HUES6 (cell line): ENCODE measurements around the gene CMTM3.
"Not testable (repeated sequence)": the region's sequence is repeated elsewhere in the genome, so short reads cannot be mapped to it uniquely, and the experiment has no call there.

Experiments used
- H3K27ac ChIP-seq: 2 replicates; pipeline ENCODE4 v1.7.0; 2013; ENCODE audit warnings: low read depth, mild to moderate bottlenecking, low read length, inconsistent platforms
- H3K27me3 ChIP-seq: 2 replicates; pipeline ENCODE4 v1.6.1; 2013; ENCODE audit warnings: low read length; ENCODE audit not compliant: control insufficient read depth, insufficient read depth
- H3K36me3 ChIP-seq: 2 replicates; pipeline ENCODE4 v1.6.1; 2013; ENCODE audit warnings: low read length; ENCODE audit not compliant: control insufficient read depth, insufficient read depth
- H3K4me1 ChIP-seq: 2 replicates; pipeline ENCODE4 v1.6.1; 2013; ENCODE audit warnings: low read length; ENCODE audit not compliant: control insufficient read depth, insufficient read depth
- H3K4me3 ChIP-seq: 2 replicates; pipeline ENCODE4 v1.5.1; 2013; ENCODE audit warnings: low read depth, low read length
- H3K9ac ChIP-seq: one replicate; pipeline ENCODE4 v1.6.1; 2013; ENCODE audit warnings: mild to moderate bottlenecking, low read length
- H3K9me3 ChIP-seq: 2 replicates; pipeline ENCODE4 v1.6.1; 2013; ENCODE audit warnings: low read depth, low read length; ENCODE audit not compliant: control insufficient read depth, insufficient read depth

Gene CMTM3

GRCh38 chr16:66587881-66588600, 16.5 kb upstream of the CMTM3 start:
- Histone ChIP-seq H3K9ac (no peak overlapping the region), H3K27me3 (no peaks in the 10 kb centered on the region), H3K4me3 (no peak overlapping the region), H3K27ac (no peak overlapping the region), H3K36me3 (no peaks in the 10 kb centered on the region), H3K9me3 (no peaks in the 10 kb centered on the region), H3K4me1 (no peaks in the 10 kb centered on the region)

DNA sequence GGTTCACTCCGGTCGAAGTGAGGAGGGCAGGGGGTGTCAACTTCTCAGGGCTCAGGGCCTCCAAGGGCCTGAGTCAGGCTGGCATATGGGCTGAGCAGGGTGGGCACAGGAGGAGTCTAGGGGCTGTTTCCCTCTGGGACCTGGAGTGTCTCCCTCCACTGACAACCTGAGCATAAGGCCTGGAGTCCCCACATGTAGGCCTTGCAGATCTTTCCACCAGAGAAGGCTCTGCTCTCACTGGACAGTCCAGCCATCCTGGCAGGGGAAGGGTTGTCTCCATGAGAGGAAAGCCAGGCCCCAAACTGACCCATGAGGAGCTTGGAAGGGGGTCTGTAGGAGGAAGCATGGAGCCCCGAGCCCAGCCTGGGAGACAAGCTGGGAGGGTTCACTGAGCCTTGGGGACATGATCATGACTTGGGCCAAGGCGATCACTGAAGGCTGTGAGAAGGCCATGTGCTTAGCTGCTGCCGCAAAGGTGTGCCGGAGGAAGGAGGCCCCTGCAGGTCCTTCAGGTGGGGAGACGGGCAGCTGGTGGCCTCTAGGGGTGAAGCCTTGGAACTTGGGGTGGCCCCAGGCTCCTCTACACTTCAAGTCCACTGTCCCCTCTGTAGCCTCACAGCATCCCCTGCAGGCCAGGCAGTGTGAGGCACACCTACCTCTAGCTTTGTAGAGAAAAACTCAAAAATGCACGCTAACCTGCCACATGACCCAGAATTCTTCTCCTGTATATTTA, 15.4 kb upstream of the CMTM3 start:
- no peak overlapping the region for H3K27ac ChIP-seq
- no peaks in the 10 kb centered on the region for H3K27me3 ChIP-seq
- H3K4me3 ChIP-seq = no peak overlapping the region
- H3K9ac ChIP-seq = no peak overlapping the region
- H3K9me3 ChIP-seq = no peaks in the 10 kb centered on the region
- no peaks in the 10 kb centered on the region for H3K4me1 ChIP-seq
- H3K36me3 ChIP-seq = no peaks in the 10 kb centered on the region

DNA sequence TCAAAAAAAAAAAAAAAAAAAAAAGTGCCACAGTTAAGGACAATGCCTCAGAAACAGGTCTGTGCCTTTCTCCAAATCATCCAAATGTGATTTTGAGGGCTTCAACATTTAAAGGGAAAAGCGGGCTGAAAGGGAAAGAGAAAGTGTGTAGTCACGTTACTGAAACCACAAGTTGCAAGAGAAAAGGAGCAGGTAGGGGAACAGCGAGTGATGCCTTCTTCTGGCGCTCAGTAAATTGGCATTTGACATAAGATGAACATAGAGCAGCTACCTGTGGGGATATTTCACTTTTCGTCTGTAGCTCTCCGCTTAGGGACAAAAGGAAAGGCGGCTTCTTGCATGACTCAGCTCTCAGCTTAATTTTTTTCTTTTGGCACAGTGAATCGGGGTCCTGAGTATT, 14.2 kb upstream of the CMTM3 start:
- H3K27ac ChIP-seq = no peak overlapping the region
- H3K9ac ChIP-seq = no peak overlapping the region
- H3K4me1 ChIP-seq = no peaks in the 10 kb centered on the region
- H3K9me3 ChIP-seq = no peaks in the 10 kb centered on the region
- no peaks in the 10 kb centered on the region for H3K36me3 ChIP-seq
- H3K27me3 ChIP-seq = no peaks in the 10 kb centered on the region
- H3K4me3 ChIP-seq = no peak overlapping the region

GRCh38 chr16:66591018-66591417, 13.5 kb upstream of the CMTM3 start:
- Histone ChIP-seq H3K9me3 (no peaks in the 10 kb centered on the region), H3K9ac (no peak overlapping the region), H3K27me3 (no peaks in the 10 kb centered on the region), H3K27ac (no peak overlapping the region), H3K4me3 (no peak overlapping the region), H3K36me3 (no peaks in the 10 kb centered on the region), H3K4me1 (no peaks in the 10 kb centered on the region)

DNA sequence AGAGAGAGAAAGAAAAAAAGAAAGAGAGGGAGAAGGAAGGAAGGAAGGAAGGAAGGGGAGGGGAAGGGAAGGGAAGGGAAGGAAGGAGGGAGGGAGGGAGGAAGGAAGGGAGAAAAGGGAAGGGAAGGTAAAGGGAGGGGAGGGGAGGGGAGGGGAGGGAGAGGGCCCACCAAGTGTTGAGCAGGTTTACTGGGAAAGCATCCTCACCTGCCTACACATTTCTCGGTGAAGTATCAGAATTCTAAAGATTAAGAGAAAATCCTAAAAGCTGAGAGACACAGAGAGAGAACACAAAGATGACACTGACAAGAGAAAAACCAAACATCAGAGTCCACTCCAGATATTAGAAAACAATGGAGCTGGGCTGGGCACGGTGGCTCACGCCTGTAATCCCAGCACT, 12.3 kb upstream of the CMTM3 start:
- Histone ChIP-seq H3K4me3 (no peak overlapping the region), H3K9ac (no peak overlapping the region), H3K27me3 (no peaks in the 10 kb centered on the region), H3K9me3 (no peaks in the 10 kb centered on the region), H3K4me1 (no peaks in the 10 kb centered on the region), H3K27ac (no peak overlapping the region), H3K36me3 (no peaks in the 10 kb centered on the region)

- Histone ChIP-seq H3K4me3 (no peak overlapping the region), H3K4me1 (no peaks in the 10 kb centered on the region), H3K27ac (no peak overlapping the region), H3K9ac (no peak overlapping the region), H3K27me3 (no peaks in the 10 kb centered on the region), H3K36me3 (no peaks in the 10 kb centered on the region), H3K9me3 (no peaks in the 10 kb centered on the region)
Measured at GRCh38 chr16:66592814-66593213, 11.7 kb upstream of the CMTM3 start.

- no peaks in the 10 kb centered on the region for H3K27me3 ChIP-seq
- no peaks in the 10 kb centered on the region for H3K4me1 ChIP-seq
- no peaks in the 10 kb centered on the region for H3K9me3 ChIP-seq
- H3K4me3 ChIP-seq = no peak overlapping the region
- H3K9ac ChIP-seq = no peak overlapping the region
- H3K36me3 ChIP-seq = no peaks in the 10 kb centered on the region
- H3K27ac ChIP-seq = no peak overlapping the region
Measured at GRCh38 chr16:66594739-66595138, 9.8 kb upstream of the CMTM3 start.

DNA sequence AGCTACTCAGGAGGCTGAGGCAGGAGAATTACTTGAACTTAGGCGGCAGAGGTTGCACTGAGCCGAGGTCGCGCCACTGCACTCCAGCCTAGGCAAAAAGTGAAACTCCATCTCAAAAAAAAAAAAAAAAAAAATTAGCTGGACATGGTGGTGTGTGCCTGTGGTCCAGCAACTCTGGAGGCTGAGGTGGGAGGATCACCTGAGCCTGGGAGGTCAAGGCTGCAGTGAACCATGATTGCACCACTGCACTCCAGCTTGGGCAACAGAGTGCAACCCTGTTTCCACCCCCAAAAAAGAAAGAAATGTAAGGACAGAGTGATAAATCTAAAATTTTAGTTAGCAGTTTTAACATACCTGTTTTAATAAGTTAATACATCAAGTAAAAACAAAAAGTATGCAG, 7.9 kb upstream of the CMTM3 start:
- H3K27me3 ChIP-seq, H3K9me3 ChIP-seq, H3K4me3 ChIP-seq, H3K9ac ChIP-seq, H3K4me1 ChIP-seq, H3K27ac ChIP-seq, H3K36me3 ChIP-seq: not testable (repeated sequence)

DNA sequence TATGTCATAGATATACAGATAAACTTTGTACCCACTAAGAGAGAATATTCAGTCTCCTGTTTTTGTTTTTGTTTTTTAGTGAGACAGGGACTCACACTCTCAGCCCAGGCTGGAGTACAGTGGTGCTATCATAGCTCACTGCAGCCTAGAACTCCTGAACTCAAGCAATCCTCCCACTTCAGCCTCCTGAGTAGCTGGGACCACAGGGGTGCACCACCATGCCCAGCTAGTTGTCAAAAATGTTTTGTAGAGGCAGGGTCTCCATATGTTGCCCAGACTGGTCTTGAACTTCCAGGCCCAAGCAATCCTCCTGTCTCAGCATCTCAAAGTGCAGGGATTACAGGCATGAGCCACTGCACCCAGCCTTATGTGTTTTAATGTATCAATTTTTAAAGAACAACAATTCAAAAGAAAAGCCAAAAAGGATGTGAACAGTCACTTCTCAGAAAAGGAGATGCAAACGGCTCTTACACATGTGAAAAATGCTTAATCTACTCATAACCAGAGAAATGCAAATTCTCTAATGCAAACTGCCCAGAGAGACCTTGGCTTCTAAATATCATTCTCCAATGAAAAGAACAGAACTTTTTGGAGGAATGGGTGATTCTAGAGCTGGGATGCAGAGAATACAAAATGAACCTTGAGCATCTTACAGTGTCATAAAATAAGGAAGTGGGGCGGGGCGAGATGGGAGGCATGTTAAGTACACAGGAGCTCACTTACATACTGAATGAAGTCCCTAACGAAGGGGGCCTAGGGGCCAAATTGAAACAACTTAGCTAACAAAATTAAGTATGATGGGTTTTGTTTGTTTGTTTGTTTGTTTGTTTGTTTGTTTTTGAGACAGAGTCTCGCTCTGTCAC, 7.3 kb upstream of the CMTM3 start:
- Histone ChIP-seq H3K36me3 (no peaks in the 10 kb centered on the region), H3K4me3 (no peak overlapping the region), H3K9me3 (no peaks in the 10 kb centered on the region), H3K27ac (no peak overlapping the region), H3K9ac (no peak overlapping the region), H3K27me3 (no peaks in the 10 kb centered on the region; the same call in 1 of the 2 replicates), H3K4me1 (no peaks in the 10 kb centered on the region)

GRCh38 chr16:66598111-66598510, 6.4 kb upstream of the CMTM3 start:
- Histone ChIP-seq H3K9me3 (no peaks in the 10 kb centered on the region), H3K27me3 (peaks cover 3% of the 10 kb centered on the region; the same call in 1 of the 2 replicates), H3K4me3 (no peak overlapping the region), H3K36me3 (no peaks in the 10 kb centered on the region), H3K4me1 (no peaks in the 10 kb centered on the region), H3K9ac (no peak overlapping the region), H3K27ac (no peak overlapping the region)

- Histone ChIP-seq H3K9ac (no peak overlapping the region), H3K4me1 (no peaks in the 10 kb centered on the region), H3K36me3 (no peaks in the 10 kb centered on the region), H3K9me3 (no peaks in the 10 kb centered on the region), H3K27me3 (peaks cover 3% of the 10 kb centered on the region; the same call in 1 of the 2 replicates), H3K27ac (no peak overlapping the region), H3K4me3 (no peak overlapping the region)
Measured at GRCh38 chr16:66599726-66600125, 4.8 kb upstream of the CMTM3 start.
